H1 (cell line): Measurements from ENCODE around the gene CAPN3. TPM values are rescaled to one million over a fixed set of nuclear protein-coding genes. Genes with fewer than 3 reads are reported as not detected.
A peak's percentile ranks its signal among the peaks of the same experiment; 100 is the strongest.

Experiments used
- CTCF ChIA-PET: fragments of 300-600 bp; sonication (Branson Sonifier 250); formaldehyde crosslinking; loops from one replicate; lab custom pipeline; 2021; ENCODE audit not compliant: partially characterized antibody; lab: Charles Lee
- POLR2A ChIA-PET: fragments of 300-600 bp; sonication (Branson Sonifier 250); formaldehyde crosslinking; loops from one replicate; lab custom pipeline; 2021; ENCODE audit warnings: inconsistent platforms; ENCODE audit not compliant: partially characterized antibody; lab: Charles Lee
- DNase-seq, 2 experiments: peaks; one replicate each; pipeline versions ENCODE4 v3.0.0 to v3.0.0-alpha.2; 2010 to 2022; ENCODE audit warnings: low spot score in 2 of 2, low read depth in 1 of 2, mixed read lengths in 1 of 2
- FAIRE-seq: peaks from 2 replicates; lab custom pipeline; 2011; peaks lifted over from hg19 to GRCh38; lab: Jason Lieb, UNC
- H2AFZ ChIP-seq: 2 replicates; pipeline ENCODE4 v1.8.1; 2012; ENCODE audit warnings: low read length, inconsistent platforms
- H2AK5ac ChIP-seq: 2 replicates; pipeline ENCODE4 v1.6.1; 2013; ENCODE audit warnings: low read depth, low read length
- H2BK120ac ChIP-seq: replicated peaks from 2 replicates; pipeline ENCODE3; 2013; ENCODE audit warnings: low read depth, low read length, inconsistent platforms
- H2BK12ac ChIP-seq: 2 replicates; pipeline ENCODE4 v1.6.1; 2013; ENCODE audit warnings: low read depth, low read length
- H2BK15ac ChIP-seq: 2 replicates; pipeline ENCODE4 v1.6.1; 2013; ENCODE audit warnings: low read length
- H2BK20ac ChIP-seq: 2 replicates; pipeline ENCODE4 v1.6.1; 2013; ENCODE audit warnings: low read length
- H2BK5ac ChIP-seq: 2 replicates; pipeline ENCODE4 v1.6.1; 2013; ENCODE audit warnings: low read depth, low read length
- H3K14ac ChIP-seq: 2 replicates; pipeline ENCODE4 v1.6.1; 2013; ENCODE audit warnings: inconsistent platforms; ENCODE audit not compliant: insufficient read length
- H3K18ac ChIP-seq: 2 replicates; pipeline ENCODE4 v1.6.1; 2013; ENCODE audit warnings: low read length; ENCODE audit errors: extremely low read depth
- H3K23ac ChIP-seq: 2 replicates; pipeline ENCODE4 v1.6.1; 2013; ENCODE audit warnings: inconsistent platforms; ENCODE audit not compliant: insufficient read length
- H3K23me2 ChIP-seq: 2 replicates; pipeline ENCODE4 v1.6.1; 2013; ENCODE audit warnings: low read depth, low read length
- H3K27ac ChIP-seq: 2 replicates; pipeline ENCODE4 v1.6.1; 2011; ENCODE audit warnings: low read depth, low read length, inconsistent platforms
- H3K27me3 ChIP-seq, 4 experiments: replicated peaks in 1 of 4; 1 replicate in 1 of 4; 2 replicates in 3 of 4; pipeline versions ENCODE4 v1.6.1 to v1.8.1; 2011 to 2013; ENCODE audit warnings: low read length in 3 of 4, mild to moderate bottlenecking in 3 of 4, inconsistent platforms in 2 of 4, mixed read lengths in 2 of 4, moderate library complexity in 1 of 4; ENCODE audit not compliant: control insufficient read depth in 3 of 4, insufficient read depth in 3 of 4; ENCODE audit errors: extremely low read depth in 1 of 4
- H3K36me3 ChIP-seq, 4 experiments: 2 replicates each; pipeline versions ENCODE4 v1.6.1 to v1.8.1; 2011 to 2013; ENCODE audit warnings: mild to moderate bottlenecking in 4 of 4, low read length in 3 of 4, moderate library complexity in 2 of 4, control low read depth in 1 of 4, inconsistent platforms in 1 of 4; ENCODE audit not compliant: insufficient read depth in 4 of 4, control insufficient read depth in 2 of 4
- H3K4ac ChIP-seq: replicated peaks from 2 replicates; pipeline ENCODE3; 2013; ENCODE audit warnings: low read length, low read depth, mixed read lengths, inconsistent platforms; ENCODE audit not compliant: insufficient read length
- H3K4me1 ChIP-seq, 4 experiments: replicated peaks in 1 of 4; 1 replicate in 1 of 4; 2 replicates in 3 of 4; pipeline versions ENCODE4 v1.6.1 to v1.8.1; 2011 to 2013; ENCODE audit warnings: low read length in 3 of 4, inconsistent platforms in 2 of 4, mixed read lengths in 1 of 4; ENCODE audit not compliant: insufficient read depth in 4 of 4, control insufficient read depth in 3 of 4
- H3K4me2 ChIP-seq, 2 experiments: 2 replicates each; pipeline versions ENCODE4 v1.6.1 to v1.8.1; 2011 to 2013; ENCODE audit warnings: low read depth in 2 of 2, low read length in 2 of 2, control low read depth in 1 of 2, inconsistent platforms in 1 of 2, mild to moderate bottlenecking in 1 of 2; ENCODE audit not compliant: insufficient read depth in 1 of 2
- H3K4me3 ChIP-seq, 4 experiments: fragments of 200-600, 300-600 bp in 1 of 4; sonication (generic), shearing (Covaris generic), sonication (Bioruptor Twin) in 1 of 4; 2 replicates each; pipeline versions ENCODE4 v1.5.1 to v1.8.1; 2011 to 2016; ENCODE audit warnings: low read length in 4 of 4, low read depth in 3 of 4, control low read depth in 2 of 4, inconsistent platforms in 2 of 4, mild to moderate bottlenecking in 2 of 4, mixed read lengths in 1 of 4, moderate library complexity in 1 of 4; ENCODE audit not compliant: insufficient read depth in 2 of 4; ENCODE audit errors: extremely low read depth in 1 of 4
- H3K56ac ChIP-seq: replicated peaks from 2 replicates; pipeline ENCODE3; 2013; ENCODE audit warnings: low read depth, mild to moderate bottlenecking, mixed read lengths, low read length, inconsistent platforms; ENCODE audit not compliant: insufficient read length
- H3K79me1 ChIP-seq: 2 replicates; pipeline ENCODE4 v1.6.1; 2013; ENCODE audit warnings: low read depth, low read length, control low read depth
- H3K79me2 ChIP-seq, 2 experiments: 2 replicates each; pipeline versions ENCODE4 v1.6.1 to v1.8.1; 2012 to 2013; ENCODE audit warnings: low read length in 2 of 2, mild to moderate bottlenecking in 2 of 2, inconsistent platforms in 1 of 2; ENCODE audit not compliant: insufficient read depth in 2 of 2, control insufficient read depth in 1 of 2
- H3K9ac ChIP-seq, 4 experiments: replicated peaks in 1 of 4; 1 replicate in 1 of 4; 2 replicates in 3 of 4; pipeline versions ENCODE4 v1.6.1 to v1.8.1; 2011 to 2013; ENCODE audit warnings: low read depth in 3 of 4, low read length in 3 of 4, control low read depth in 2 of 4, mild to moderate bottlenecking in 2 of 4, moderate library complexity in 2 of 4, inconsistent platforms in 1 of 4; ENCODE audit errors: extremely low read depth in 1 of 4
- H3K9me3 ChIP-seq, 2 experiments: 2 replicates each; pipeline versions ENCODE4 v1.6.1 to v1.8.1; 2012 to 2013; ENCODE audit warnings: mild to moderate bottlenecking in 2 of 2, moderate library complexity in 2 of 2, control low read depth in 1 of 2, inconsistent platforms in 1 of 2, low read depth in 1 of 2, low read length in 1 of 2, mixed read lengths in 1 of 2; ENCODE audit not compliant: insufficient read depth in 2 of 2
- H4K20me1 ChIP-seq, 2 experiments: replicated peaks in 1 of 2; 2 replicates each; pipeline versions ENCODE3 to v1.8.1; 2011 to 2013; ENCODE audit warnings: inconsistent platforms in 2 of 2, low read length in 2 of 2, mild to moderate bottlenecking in 1 of 2; ENCODE audit not compliant: insufficient read depth in 2 of 2, control insufficient read depth in 1 of 2
- H4K5ac ChIP-seq: 2 replicates; pipeline ENCODE4 v1.6.1; 2013; ENCODE audit warnings: low read length, low read depth, mixed read lengths, inconsistent platforms; ENCODE audit not compliant: insufficient read length
- H4K8ac ChIP-seq: 2 replicates; pipeline ENCODE4 v1.8.0; 2013; ENCODE audit warnings: mild to moderate bottlenecking, moderate library complexity, low read length, inconsistent platforms; ENCODE audit not compliant: insufficient read depth; ENCODE audit errors: extremely low read depth
- H4K91ac ChIP-seq: replicated peaks from 2 replicates; pipeline ENCODE3; 2013; ENCODE audit warnings: low read length, mixed read lengths, inconsistent platforms; ENCODE audit not compliant: insufficient read length
- POLR2A ChIP-seq, 2 experiments: IDR thresholded peaks; 1 replicate in 1 of 2; 2 replicates in 1 of 2; pipeline ENCODE4 v1.6.1; 2011; ENCODE audit warnings: low read depth in 2 of 2, low read length in 2 of 2, mild to moderate bottlenecking in 2 of 2; ENCODE audit errors: control extremely low read depth in 1 of 2
- WGBS, 2 experiments: shearing (Covaris generic) in 1 of 2; methylation state at CpG; one replicate each; pipeline versions ENCODE4 v1.1.6 to v1.1.7; 2013 to 2015; ENCODE audit warnings: low lambda C conversion rate in 2 of 2, mixed read lengths in 2 of 2, inconsistent platforms in 1 of 2, low coverage in 1 of 2, missing lambda C conversion rate in 1 of 2; ENCODE audit not compliant: insufficient replicate concordance in 2 of 2, insufficient coverage in 1 of 2, insufficient read length in 1 of 2; ENCODE audit errors: extremely low coverage in 1 of 2, missing lambda C conversion rate in 1 of 2; 5-methylcytosine and 5-hydroxymethylcytosine counted together
- polyA plus RNA-seq, 7 experiments: library from polyadenylated mRNA; depleted of rRNA in 3 of 7; stranded (reverse) in 5 of 7; unstranded in 2 of 7; fragments of >200 nt in 5 of 7; fragments of 200-250 nt in 2 of 7; gene quantifications; 1 replicate in 5 of 7; 2 replicates in 1 of 7; 4 replicates in 1 of 7; pipeline versions ENCODE4 v1.2.1 to v1.2.3, GENCODE V29; 2011 to 2013; ENCODE audit warnings: missing spikeins in 2 of 7, mixed read lengths in 2 of 7
- total RNA-seq: library from RNA; stranded (reverse); fragmentation: NEBNext Ultra II Directional; extraction: Animal tissue kit (Norgen Biotek cat#: 25700); gene quantifications from 2 replicates; pipeline ENCODE4 v1.2.1, GENCODE V29; 2021

CAPN3 gene
- total and polyA plus RNA-seq, 2 of the 8 experiments (the other 6 are each of a cell fraction or from before 2014, with no cell fraction given): 0.80 to 2.1 TPM

DNA sequence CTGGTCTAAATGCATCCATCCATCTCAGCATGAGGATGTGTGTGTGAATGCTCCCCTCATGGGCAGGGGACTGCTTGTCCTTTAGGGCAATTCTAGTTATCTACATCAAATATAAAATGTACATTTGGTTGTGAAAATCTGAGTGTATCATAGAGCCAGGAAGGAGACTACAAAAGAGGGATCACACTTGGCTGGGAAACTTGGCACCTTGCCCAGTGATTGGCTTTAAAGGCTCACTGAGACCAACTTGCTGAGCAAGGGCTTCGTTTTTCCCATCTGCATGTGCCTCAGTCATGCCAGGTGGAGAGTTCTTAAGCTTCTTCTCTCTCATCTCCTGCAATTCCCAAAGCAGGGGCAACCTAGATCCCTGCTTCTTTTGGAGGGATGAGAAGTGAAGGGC lies 5.2 kb downstream of the CAPN3 start:
- Histone ChIP-seq H4K20me1 (no peaks in the 10 kb centered on the region), H3K14ac (no peak overlapping the region), H2BK20ac (peak overlapping the region; percentile 80; the same call in 1 of the 2 replicates), H2BK15ac (no peak overlapping the region), H3K27ac (no peak overlapping the region), H2BK5ac (peak overlapping the region; percentile 80; the same call in 1 of the 2 replicates), H3K79me2 (no peaks in the 10 kb centered on the region), H3K56ac (no peak overlapping the region), H3K4me3 (no peak overlapping the region), H2BK12ac (peak overlapping the region; percentile 77; the same call in 1 of the 2 replicates), H3K27me3 (no peaks in the 10 kb centered on the region; a peak in 4 of 7 replicates), H3K4me1 (peaks cover 0 to 10% (median 5%) of the 10 kb centered on the region in 4 experiments; a peak in 5 of 7 replicates), H3K9ac (no peak overlapping the region), H4K91ac (peak overlapping the region; percentile 12), H3K36me3 (no peaks in the 10 kb centered on the region), H3K9me3 (peaks cover 0 to 2% of the 10 kb centered on the region in 2 experiments; a peak in 2 of 4 replicates), H3K79me1 (no peaks in the 10 kb centered on the region), H2AFZ (no peak overlapping the region), H2BK120ac (no peak overlapping the region), H3K4me2 (peak overlapping the region in 1 of 2 experiments; percentile 15; a peak in 1 of 4 replicates), H2AK5ac (peak overlapping the region; percentile 54; the same call in 1 of the 2 replicates), H3K23ac (no peak overlapping the region), H3K23me2 (no peaks in the 10 kb centered on the region), H3K18ac (peak overlapping the region; percentile 57; the same call in 1 of the 2 replicates), H3K4ac (no peak overlapping the region), H4K5ac (no peak overlapping the region), H4K8ac (no peak overlapping the region)
- no peak for DNase-seq
- ChIA-PET CTCF (interaction anchor here (0.7 to 1.6 kb wide), 4 partner anchors 20 to 281 kb away, joined by 3 to 9 read pairs (median 4); no protein-coding TSS in a partner anchor), POLR2A (interaction anchor here (1.1 kb wide), 1 partner anchor 21 kb away, joined by 3 read pairs; no protein-coding TSS in a partner anchor)
- FAIRE-seq: no peak
- WGBS, 2 experiments: 80% methylated on average over 1 of the region's 1 CpG; no CpG with 5 or more reads in 1 of the 2 experiments
- no peak for TF ChIP-seq POLR2A (IDR thresholded peaks at IDR 0.05; ENCODE audit: control extremely low read depth in 1 of 2, low read depth in 2 of 2, low read length in 2 of 2)
